ENCODE results near the gene ARTN.

The ARTN gene

GRCh38 chr1:43908226-43908625 lies 25.4 kb upstream of the ARTN start:
- Histone ChIP-seq H3K9me3 (ENCODE audit: insufficient read depth, low read depth, low read length) (no peaks in the 10 kb centered on the region), H3K36me3 (ENCODE audit: insufficient read depth, low read length) (no peaks in the 10 kb centered on the region), H3K4me1 (ENCODE audit: insufficient read depth, low read length) (peaks cover 11% of the 10 kb centered on the region; the same call in 1 of the 2 replicates), H3K9ac (ENCODE audit: low read depth, low read length) (no peak overlapping the region), H3K4me3 (ENCODE audit: low read length) (no peak overlapping the region), H3K27me3 (ENCODE audit: insufficient read depth, low read length) (no peaks in the 10 kb centered on the region), H3K27ac (ENCODE audit: low read depth, low read length) (no peak overlapping the region)
- WGBS, result 96% methylated on average over 2 of the region's 2 CpGs

GRCh38 chr1:43908858-43909257 lies 24.7 kb upstream of the ARTN start:
- no peak overlapping the region for H3K27ac ChIP-seq (ENCODE audit: low read depth, low read length)
- H3K9me3 ChIP-seq (ENCODE audit: insufficient read depth, low read depth, low read length), result no peaks in the 10 kb centered on the region
- peaks cover 18% of the 10 kb centered on the region for H3K4me1 ChIP-seq (ENCODE audit: insufficient read depth, low read length)
- no peak overlapping the region for H3K4me3 ChIP-seq (ENCODE audit: low read length)
- no peaks in the 10 kb centered on the region for H3K36me3 ChIP-seq (ENCODE audit: insufficient read depth, low read length)
- no peaks in the 10 kb centered on the region for H3K27me3 ChIP-seq (ENCODE audit: insufficient read depth, low read length)
- 91% methylated on average over 5 of the region's 5 CpGs for WGBS
- H3K9ac ChIP-seq (ENCODE audit: low read depth, low read length), result no peak overlapping the region

GRCh38 chr1:43910343-43910742 lies 23.3 kb upstream of the ARTN start:
- Histone ChIP-seq H3K27ac (ENCODE audit: low read depth, low read length) (no peak overlapping the region), H3K9ac (ENCODE audit: low read depth, low read length) (no peak overlapping the region), H3K4me1 (ENCODE audit: insufficient read depth, low read length) (peaks cover 22% of the 10 kb centered on the region), H3K36me3 (ENCODE audit: insufficient read depth, low read length) (no peaks in the 10 kb centered on the region), H3K27me3 (ENCODE audit: insufficient read depth, low read length) (no peaks in the 10 kb centered on the region), H3K9me3 (ENCODE audit: insufficient read depth, low read depth, low read length) (no peaks in the 10 kb centered on the region), H3K4me3 (ENCODE audit: low read length) (no peak overlapping the region)
- 95% methylated on average over 1 of the region's 1 CpG for WGBS

- 47% methylated on average over 2 of the region's 2 CpGs for WGBS
- Histone ChIP-seq H3K4me1 (ENCODE audit: insufficient read depth, low read length) (peaks cover 22% of the 10 kb centered on the region), H3K36me3 (ENCODE audit: insufficient read depth, low read length) (no peaks in the 10 kb centered on the region), H3K27ac (ENCODE audit: low read depth, low read length) (no peak overlapping the region; the same call in 1 of the 2 replicates), H3K27me3 (ENCODE audit: insufficient read depth, low read length) (no peaks in the 10 kb centered on the region), H3K9ac (ENCODE audit: low read depth, low read length) (no peak overlapping the region), H3K4me3 (ENCODE audit: low read length) (no peak overlapping the region), H3K9me3 (ENCODE audit: insufficient read depth, low read depth, low read length) (no peaks in the 10 kb centered on the region)
Measured at GRCh38 chr1:43912607-43913006, 21.0 kb upstream of the ARTN start.

- Histone ChIP-seq H3K4me1 (ENCODE audit: insufficient read depth, low read length) (peaks cover 22% of the 10 kb centered on the region), H3K27ac (ENCODE audit: low read depth, low read length) (no peak overlapping the region)
Measured at GRCh38 chr1:43913051-43913501, 20.5 kb upstream of the ARTN start.

GRCh38 chr1:43913666-43914360 lies 19.8 kb upstream of the ARTN start:
- no peak overlapping the region for H3K9ac ChIP-seq (ENCODE audit: low read depth, low read length)
- no peaks in the 10 kb centered on the region for H3K9me3 ChIP-seq (ENCODE audit: insufficient read depth, low read depth, low read length)
- no peaks in the 10 kb centered on the region for H3K27me3 ChIP-seq (ENCODE audit: insufficient read depth, low read length)
- whole genome bisulfite sequencing, result 86% methylated on average over 18 of the region's 18 CpGs
- H3K4me1 ChIP-seq (ENCODE audit: insufficient read depth, low read length), result peaks cover 22% of the 10 kb centered on the region
- no peak overlapping the region for H3K4me3 ChIP-seq (ENCODE audit: low read length)
- no peak overlapping the region for H3K27ac ChIP-seq (ENCODE audit: low read depth, low read length)
- no peaks in the 10 kb centered on the region for H3K36me3 ChIP-seq (ENCODE audit: insufficient read depth, low read length)

More at GRCh38 chr1:43913051-43913501, 20.5 kb upstream of the ARTN start:
- H3K27me3 ChIP-seq (ENCODE audit: insufficient read depth, low read length), result no peaks in the 10 kb centered on the region
- no peaks in the 10 kb centered on the region for H3K9me3 ChIP-seq (ENCODE audit: insufficient read depth, low read depth, low read length)
- no peak overlapping the region for H3K9ac ChIP-seq (ENCODE audit: low read depth, low read length)
- WGBS, result 62% methylated on average over 4 of the region's 7 CpGs
- H3K4me3 ChIP-seq (ENCODE audit: low read length), result no peak overlapping the region
- H3K36me3 ChIP-seq (ENCODE audit: insufficient read depth, low read length), result no peaks in the 10 kb centered on the region

- Histone ChIP-seq H3K36me3 (ENCODE audit: insufficient read depth, low read length) (no peaks in the 10 kb centered on the region), H3K4me3 (ENCODE audit: low read length) (no peak overlapping the region), H3K27ac (ENCODE audit: low read depth, low read length) (no peak overlapping the region)
Measured at GRCh38 chr1:43914576-43915525, 18.8 kb upstream of the ARTN start.

GRCh38 chr1:43919906-43920305 lies 13.7 kb upstream of the ARTN start:
- H3K36me3 ChIP-seq (ENCODE audit: insufficient read depth, low read length), result no peaks in the 10 kb centered on the region
- H3K9ac ChIP-seq (ENCODE audit: low read depth, low read length), result no peak overlapping the region
- no peak overlapping the region for H3K27ac ChIP-seq (ENCODE audit: low read depth, low read length)
- no peak overlapping the region for H3K4me3 ChIP-seq (ENCODE audit: low read length)
- no peaks in the 10 kb centered on the region for H3K4me1 ChIP-seq (ENCODE audit: insufficient read depth, low read length)
- no peaks in the 10 kb centered on the region for H3K27me3 ChIP-seq (ENCODE audit: insufficient read depth, low read length)
- WGBS, result 82% methylated on average over 7 of the region's 7 CpGs
- H3K9me3 ChIP-seq (ENCODE audit: insufficient read depth, low read depth, low read length), result no peaks in the 10 kb centered on the region

More at GRCh38 chr1:43914576-43915525, 18.8 kb upstream of the ARTN start:
- no peaks in the 10 kb centered on the region for H3K9me3 ChIP-seq (ENCODE audit: insufficient read depth, low read depth, low read length)
- 92% methylated on average over 13 of the region's 13 CpGs for WGBS
- no peak overlapping the region for H3K9ac ChIP-seq (ENCODE audit: low read depth, low read length)
- H3K4me1 ChIP-seq (ENCODE audit: insufficient read depth, low read length), result peaks cover 22% of the 10 kb centered on the region
- H3K27me3 ChIP-seq (ENCODE audit: insufficient read depth, low read length), result no peaks in the 10 kb centered on the region

GRCh38 chr1:43921022-43921421 lies 12.6 kb upstream of the ARTN start:
- Histone ChIP-seq H3K9ac (ENCODE audit: low read depth, low read length) (no peak overlapping the region), H3K4me3 (ENCODE audit: low read length) (no peak overlapping the region), H3K27me3 (ENCODE audit: insufficient read depth, low read length) (no peaks in the 10 kb centered on the region), H3K27ac (ENCODE audit: low read depth, low read length) (no peak overlapping the region), H3K36me3 (ENCODE audit: insufficient read depth, low read length) (no peaks in the 10 kb centered on the region), H3K9me3 (ENCODE audit: insufficient read depth, low read depth, low read length) (no peaks in the 10 kb centered on the region), H3K4me1 (ENCODE audit: insufficient read depth, low read length) (no peaks in the 10 kb centered on the region)
- WGBS, result 88% methylated on average over 6 of the region's 6 CpGs

GRCh38 chr1:43924516-43924915 lies 9.1 kb upstream of the ARTN start:
- Histone ChIP-seq H3K4me1 (ENCODE audit: insufficient read depth, low read length) (no peaks in the 10 kb centered on the region), H3K27me3 (ENCODE audit: insufficient read depth, low read length) (no peaks in the 10 kb centered on the region), H3K9ac (ENCODE audit: low read depth, low read length) (no peak overlapping the region), H3K4me3 (ENCODE audit: low read length) (no peak overlapping the region), H3K27ac (ENCODE audit: low read depth, low read length) (no peak overlapping the region), H3K36me3 (ENCODE audit: insufficient read depth, low read length) (no peaks in the 10 kb centered on the region), H3K9me3 (ENCODE audit: insufficient read depth, low read depth, low read length) (no peaks in the 10 kb centered on the region)
- 70% methylated on average over 4 of the region's 4 CpGs for WGBS

GRCh38 chr1:43925846-43926245 lies 7.8 kb upstream of the ARTN start:
- WGBS, result 96% methylated on average over 9 of the region's 9 CpGs
- no peaks in the 10 kb centered on the region for H3K27me3 ChIP-seq (ENCODE audit: insufficient read depth, low read length)
- no peaks in the 10 kb centered on the region for H3K9me3 ChIP-seq (ENCODE audit: insufficient read depth, low read depth, low read length)
- no peaks in the 10 kb centered on the region for H3K36me3 ChIP-seq (ENCODE audit: insufficient read depth, low read length)
- no peak overlapping the region for H3K27ac ChIP-seq (ENCODE audit: low read depth, low read length)
- no peak overlapping the region for H3K4me3 ChIP-seq (ENCODE audit: low read length)
- no peak overlapping the region for H3K9ac ChIP-seq (ENCODE audit: low read depth, low read length)
- H3K4me1 ChIP-seq (ENCODE audit: insufficient read depth, low read length), result peaks cover 3% of the 10 kb centered on the region; the same call in 1 of the 2 replicates
